Keratinocyte (primary cell): ENCODE data around the gene LILRB2.
"Not testable (repeated sequence)": the region's sequence is repeated elsewhere in the genome, so short reads cannot be mapped to it uniquely, and the experiment has no call there.

ENCODE experiments used
- CTCF ChIP-seq, 3 experiments: IDR thresholded peaks in 1 of 3; conservative IDR thresholded peaks in 1 of 3; optimal IDR thresholded peaks in 1 of 3; 2 replicates in 2 of 3; 3 replicates in 1 of 3; pipeline versions ENCODE3 to v1.5.1; 2011; ENCODE audit warnings: low read length in 3 of 3, mild to moderate bottlenecking in 3 of 3, moderate library complexity in 2 of 3, control low read depth in 1 of 3, inconsistent platforms in 1 of 3; ENCODE audit not compliant: insufficient read depth in 2 of 3; ENCODE audit errors: extremely low read depth in 1 of 3
- EZH2 ChIP-seq: IDR thresholded peaks from one replicate; pipeline ENCODE4 v1.6.1; 2012; ENCODE audit warnings: inconsistent platforms, mild to moderate bottlenecking, low read length, moderate library complexity

- TF ChIP-seq CTCF (optimal IDR thresholded peaks at IDR 0.05 in 1 of 3, IDR thresholded peaks at IDR 0.05 in 1 of 3, conservative IDR thresholded peaks at IDR 0.05 in 1 of 3; ENCODE audit: extremely low read depth in 1 of 3, insufficient read depth in 2 of 3, low read length in 3 of 3); EZH2: not testable (repeated sequence)
Measured at GRCh38 chr19:54240372-54241336, 40.3 kb downstream of the LILRB2 start.
